ENCODE measurements around the gene PARP4. TPM values are rescaled to one million over a fixed set of nuclear protein-coding genes. Genes with fewer than 3 reads are reported as not detected.
"Not testable (repeated sequence)": the region's sequence is repeated elsewhere in the genome, so short reads cannot be mapped to it uniquely, and the experiment has no call there.

The PARP4 gene
- total and polyA plus RNA-seq, 12 donors, result 19.8 to 92.2 (median 62.6) TPM

GRCh38 chr13:24512908-24513213, 283 bp upstream of the PARP4 start:
- Histone ChIP-seq H3K9me3 (replicated peaks in 1 of 3) (no peaks in the 10 kb centered on the region), H3K27ac (peak overlapping the region; percentile 92 to 99 (median 96)), H3K4me1 (replicated peaks in 1 of 2) (peaks cover 9 to 25% of the 10 kb centered on the region in 2 donors), H3K36me3 (replicated peaks in 1 of 2) (no peaks in the 10 kb centered on the region), H3K4me3 (peak overlapping the region; percentile 61 to 96 (median 72)), H3K27me3 (no peaks in the 10 kb centered on the region)
- 0 to 1% (median 0%) methylated on average over 10 of the region's 10 CpGs for WGBS, 4 donors
- no peak for DNase-seq
- TF ChIP-seq POLR2A (IDR thresholded peaks at IDR 0.05) (no peak), CTCF (IDR thresholded peaks at IDR 0.05) (no peak)
- intact Hi-C loops (cut with DNase I), result no loop called here

GRCh38 chr13:24511816-24512196, 772 bp downstream of the PARP4 start:
- peak overlapping the region; percentile 61 to 96 (median 72) for H3K4me3 ChIP-seq
- 5 to 15% (median 9%) methylated on average over 6 of the region's 6 CpGs for WGBS, 4 donors
- no peaks in the 10 kb centered on the region for H3K27me3 ChIP-seq
- TF ChIP-seq POLR2A (IDR thresholded peaks at IDR 0.05) (no peak), CTCF (IDR thresholded peaks at IDR 0.05) (no peak)
- H3K27ac ChIP-seq, result peak overlapping the region; percentile 92 to 99 (median 96)
- no peak for DNase-seq
- H3K4me1 ChIP-seq (replicated peaks in 1 of 2), result peaks cover 9 to 33% of the 10 kb centered on the region in 2 donors
- no peaks in the 10 kb centered on the region for H3K9me3 ChIP-seq (replicated peaks in 1 of 3)
- H3K36me3 ChIP-seq (replicated peaks in 1 of 2), result no peaks in the 10 kb centered on the region
- intact Hi-C loops (cut with DNase I), result no loop called here

- TF ChIP-seq POLR2A (IDR thresholded peaks at IDR 0.05) (no peak), CTCF (IDR thresholded peaks at IDR 0.05) (no peak)
- Histone ChIP-seq H3K27ac (peak overlapping the region; percentile 92 to 99 (median 96)), H3K27me3 (no peaks in the 10 kb centered on the region), H3K4me3 (peak overlapping the region in 2 of 4 donors; percentile 66 to 96), H3K36me3 (replicated peaks in 1 of 2) (no peaks in the 10 kb centered on the region), H3K4me1 (replicated peaks in 1 of 2) (peaks cover 9 to 33% of the 10 kb centered on the region in 2 donors), H3K9me3 (replicated peaks in 1 of 3) (no peaks in the 10 kb centered on the region)
- intact Hi-C loops (cut with DNase I), result no loop called here
- peak in 4 of 7 donors; percentile 18 to 28 (median 24) for DNase-seq
- 64 to 67% (median 65%) methylated on average over 22 of the region's 22 CpGs for WGBS, 4 donors
Observed at GRCh38 chr13:24511019-24511815, 1.4 kb downstream of the PARP4 start.

- intact Hi-C loops (cut with DNase I), result no loop called here
- H3K4me3 ChIP-seq, result no peak overlapping the region
- WGBS, 4 donors, result 85 to 97% (median 96%) methylated on average over 4 to 50 of the region's 50 CpGs
Observed at GRCh38 chr13:24506698-24507335, 5.8 kb downstream of the PARP4 start.

GRCh38 chr13:24506283-24506682, 6.3 kb downstream of the PARP4 start:
- H3K27ac ChIP-seq; H3K9me3 ChIP-seq (replicated peaks in 1 of 3); H3K27me3 ChIP-seq; DNase-seq; intact Hi-C loops (cut with DNase I); H3K36me3 ChIP-seq (replicated peaks in 1 of 2); H3K4me3 ChIP-seq: not testable (repeated sequence)
- 91 to 97% (median 96%) methylated on average over 5 to 6 of the region's 6 CpGs for WGBS, 4 donors
- peaks cover 15 to 43% of the 10 kb centered on the region in 2 donors for H3K4me1 ChIP-seq (replicated peaks in 1 of 2)

More at GRCh38 chr13:24506698-24507335, 5.8 kb downstream of the PARP4 start:
- Histone ChIP-seq H3K27ac (peak overlapping the region in 2 of 5 donors; percentile 0 to 33), H3K36me3 (replicated peaks in 1 of 2) (no peaks in the 10 kb centered on the region), H3K27me3 (no peaks in the 10 kb centered on the region), H3K4me1 (replicated peaks in 1 of 2) (peaks cover 17 to 46% of the 10 kb centered on the region in 2 donors), H3K9me3 (replicated peaks in 1 of 3) (no peaks in the 10 kb centered on the region)
- TF ChIP-seq CTCF (IDR thresholded peaks at IDR 0.05) (no peak), POLR2A (IDR thresholded peaks at IDR 0.05) (no peak)
- no peak for DNase-seq

Measured in adrenal gland (tissue), 12 donors.